Astrocyte (in vitro differentiated cells and primary cell): ENCODE data around the gene CDCA4.

Source experiments
- EZH2 ChIP-seq: IDR thresholded peaks from 2 replicates; pipeline ENCODE4 v1.6.1; 2012; ENCODE audit warnings: mild to moderate bottlenecking, low read length, inconsistent platforms; ENCODE audit not compliant: insufficient read depth
- TF ChIP-seq, protein P1 (sequence below): IDR thresholded peaks from 2 replicates; pipeline ENCODE4 v1.5.1; 2011; ENCODE audit warnings: low read depth, mild to moderate bottlenecking, inconsistent platforms, low read length, moderate library complexity; ENCODE audit not compliant: insufficient read depth

DNA sequence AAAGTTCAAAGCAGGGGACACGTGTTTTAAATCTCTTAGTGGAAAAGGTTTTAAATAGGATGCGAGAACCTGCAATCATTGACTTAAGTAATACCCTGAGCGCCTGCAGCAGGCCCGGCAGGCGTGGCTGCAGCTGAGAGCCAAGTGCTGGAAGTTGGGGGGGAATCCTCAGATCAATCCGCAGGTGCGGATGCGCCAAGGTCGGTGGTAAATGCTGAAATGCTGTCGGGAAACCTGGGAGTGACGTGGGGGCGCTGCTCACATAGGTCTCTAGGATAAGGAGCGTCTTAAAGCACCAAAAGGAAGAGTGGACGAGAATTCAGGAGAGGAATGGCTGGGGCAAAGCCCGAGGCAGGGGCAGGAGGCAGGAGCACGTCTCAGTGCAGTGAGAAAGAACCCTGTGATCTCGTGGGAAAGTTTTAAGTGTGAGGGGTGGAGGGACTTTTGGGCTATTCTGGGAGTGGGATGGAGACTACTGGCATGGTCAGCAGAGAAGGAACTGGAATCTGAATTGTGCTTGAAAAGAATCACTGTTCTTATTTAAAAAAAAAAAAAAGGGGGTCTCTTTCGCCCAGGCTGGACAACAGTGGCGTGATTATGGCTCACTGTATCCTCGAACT lies 883 bp upstream of the CDCA4 start:
- no peak for TF ChIP-seq EZH2
- TF ChIP-seq, protein P1, sequence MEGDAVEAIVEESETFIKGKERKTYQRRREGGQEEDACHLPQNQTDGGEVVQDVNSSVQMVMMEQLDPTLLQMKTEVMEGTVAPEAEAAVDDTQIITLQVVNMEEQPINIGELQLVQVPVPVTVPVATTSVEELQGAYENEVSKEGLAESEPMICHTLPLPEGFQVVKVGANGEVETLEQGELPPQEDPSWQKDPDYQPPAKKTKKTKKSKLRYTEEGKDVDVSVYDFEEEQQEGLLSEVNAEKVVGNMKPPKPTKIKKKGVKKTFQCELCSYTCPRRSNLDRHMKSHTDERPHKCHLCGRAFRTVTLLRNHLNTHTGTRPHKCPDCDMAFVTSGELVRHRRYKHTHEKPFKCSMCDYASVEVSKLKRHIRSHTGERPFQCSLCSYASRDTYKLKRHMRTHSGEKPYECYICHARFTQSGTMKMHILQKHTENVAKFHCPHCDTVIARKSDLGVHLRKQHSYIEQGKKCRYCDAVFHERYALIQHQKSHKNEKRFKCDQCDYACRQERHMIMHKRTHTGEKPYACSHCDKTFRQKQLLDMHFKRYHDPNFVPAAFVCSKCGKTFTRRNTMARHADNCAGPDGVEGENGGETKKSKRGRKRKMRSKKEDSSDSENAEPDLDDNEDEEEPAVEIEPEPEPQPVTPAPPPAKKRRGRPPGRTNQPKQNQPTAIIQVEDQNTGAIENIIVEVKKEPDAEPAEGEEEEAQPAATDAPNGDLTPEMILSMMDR: peak; percentile 8
